Hematopoietic multipotent progenitor cell (in vitro differentiated cells): ENCODE results near the gene RCOR3. TPM values are rescaled to one million over a fixed set of nuclear protein-coding genes. Genes with fewer than 3 reads are reported as not detected.
"Not testable (repeated sequence)": the region's sequence is repeated elsewhere in the genome, so short reads cannot be mapped to it uniquely, and the experiment has no call there.

Experiments
- DNase-seq, 3 donors: peaks; one replicate each; pipeline ENCODE4 v3.0.0-alpha.2; 2011 to 2015; ENCODE audit warnings: low read depth in 2 of 3, low spot score in 2 of 3
- total RNA-seq: library from RNA; depleted of rRNA; stranded (reverse); fragments of >200 nt; gene quantifications from one replicate; pipeline ENCODE4 v1.2.3, GENCODE V29; 2012

RCOR3 gene
- total RNA-seq, 1 donor: 25.3 TPM

GRCh38 chr1:211337430-211338223 lies 78.5 kb downstream of the RCOR3 start:
- no peak for DNase-seq

GRCh38 chr1:211338224-211338620 lies 79.1 kb downstream of the RCOR3 start:
- DNase-seq: no peak

- DNase-seq: peak in 2 of 3 donors; percentile 32 to 60
Measured at GRCh38 chr1:211339631-211340041, 80.5 kb downstream of the RCOR3 start.

- DNase-seq: no peak
Measured at GRCh38 chr1:211340622-211341507, 81.7 kb downstream of the RCOR3 start.

- no peak for DNase-seq
Measured at GRCh38 chr1:211341999-211342398, 82.8 kb downstream of the RCOR3 start.

GRCh38 chr1:211343607-211344006 lies 84.4 kb downstream of the RCOR3 start:
- DNase-seq: peak in 1 of 3 donors; percentile 38

GRCh38 chr1:211344152-211344618 lies 85.0 kb downstream of the RCOR3 start:
- peak in 2 of 3 donors; percentile 46 to 82 for DNase-seq

- DNase-seq: no peak
Measured at GRCh38 chr1:211345719-211346118, 86.6 kb downstream of the RCOR3 start.

GRCh38 chr1:211347077-211347844 lies 88.1 kb downstream of the RCOR3 start:
- DNase-seq: peak in 1 of 3 donors; percentile 16

GRCh38 chr1:211348547-211348946 lies 89.4 kb downstream of the RCOR3 start:
- no peak for DNase-seq

- DNase-seq: no peak
Measured at GRCh38 chr1:211349741-211350140, 90.6 kb downstream of the RCOR3 start.

- not testable (repeated sequence) for DNase-seq
Measured at GRCh38 chr1:211352055-211352454, 92.9 kb downstream of the RCOR3 start.

- DNase-seq: no peak
Measured at GRCh38 chr1:211352465-211352864, 93.3 kb downstream of the RCOR3 start.

- peak in 2 of 3 donors; percentile 43 to 77 for DNase-seq
Measured at GRCh38 chr1:211352985-211353515, 93.9 kb downstream of the RCOR3 start.

- DNase-seq: no peak
Measured at GRCh38 chr1:211353562-211354212, 94.5 kb downstream of the RCOR3 start.

- no peak for DNase-seq
Measured at GRCh38 chr1:211355873-211356272, 96.7 kb downstream of the RCOR3 start.

- DNase-seq: no peak
Measured at GRCh38 chr1:211356723-211357407, 97.7 kb downstream of the RCOR3 start.

- no peak for DNase-seq
Measured at GRCh38 chr1:211358685-211359084, 99.5 kb downstream of the RCOR3 start.

- DNase-seq: no peak
Measured at GRCh38 chr1:211359876-211360275, 100.7 kb downstream of the RCOR3 start.
